Lower leg skin (tissue), 4 donors: ENCODE data around the gene SPDYE17. TPM values are rescaled to one million over a fixed set of nuclear protein-coding genes. Genes with fewer than 3 reads are reported as not detected.
A peak's percentile ranks its signal among the peaks of the same experiment; 100 is the strongest.
"Not testable (repeated sequence)": the region's sequence is repeated elsewhere in the genome, so short reads cannot be mapped to it uniquely, and the experiment has no call there.

Source experiments
- DNase-seq, 2 donors: peaks; one replicate each; pipeline ENCODE4 v3.0.0-alpha.2; 2019; ENCODE audit warnings: low spot score in 2 of 2
- H3K4me3 ChIP-seq: fragments of 200-600 bp; sonication (generic); 2 replicates; pipeline ENCODE4 v1.5.1; 2017; ENCODE audit warnings: mild to moderate bottlenecking, low read depth; ENCODE audit not compliant: poor library complexity, severe bottlenecking
- WGBS, 2 donors: methylation state at CpG; one replicate each; pipeline ENCODE4 v1.1.5; 2018; 5-methylcytosine and 5-hydroxymethylcytosine counted together
- intact Hi-C: fragments of 100-400 bp; cut with DNase I; formaldehyde crosslinking; loops from one replicate; pipeline ENCODE4 v1.15.0; 2023; ENCODE audit warnings: low total_unique reads
- total RNA-seq, 4 donors: library from RNA; depleted of rRNA; stranded (reverse); fragments of >200 nt; gene quantifications; one replicate each; pipeline ENCODE4 v1.1.0, GENCODE V29; 2016

SPDYE17 gene, protein sequence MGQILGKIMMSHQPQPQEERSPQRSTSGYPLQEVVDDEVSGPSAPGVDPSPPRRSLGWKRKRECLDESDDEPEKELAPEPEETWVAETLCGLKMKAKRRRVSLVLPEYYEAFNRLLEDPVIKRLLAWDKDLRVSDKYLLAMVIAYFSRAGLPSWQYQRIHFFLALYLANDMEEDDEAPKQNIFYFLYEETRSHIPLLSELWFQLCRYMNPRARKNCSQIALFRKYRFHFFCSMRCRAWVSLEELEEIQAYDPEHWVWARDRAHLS
- not detected for total RNA-seq

DNA sequence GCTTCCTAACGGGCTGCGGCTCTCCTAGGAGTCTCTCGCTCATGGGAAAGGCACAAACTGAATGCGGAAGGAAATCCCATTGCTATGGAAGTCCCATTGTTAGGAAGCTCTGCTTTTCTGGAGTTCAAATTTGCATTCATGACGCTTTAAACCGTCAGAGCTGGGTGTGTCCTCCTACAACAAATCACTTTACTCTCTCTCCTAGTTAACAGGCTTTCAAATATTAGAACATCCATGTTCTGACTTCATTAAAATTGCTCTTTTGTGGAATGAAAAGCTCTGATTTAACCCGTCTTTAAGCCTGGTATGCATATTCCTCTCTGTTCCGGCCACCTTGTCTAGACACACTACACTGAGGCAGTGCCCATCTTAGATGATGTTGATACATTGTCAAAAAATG lies at the start of gene SPDYE17:
TSS of gene SPDYE17 (minus strand) at position 101 of the 400 bp plus-strand sequence. CDS start 1,791 bp downstream, outside the sequence.
- DNase-seq, H3K4me3 ChIP-seq, intact Hi-C loops: not testable (repeated sequence)
- WGBS, 2 donors: 95% methylated on average over 4 of the region's 8 CpGs; no CpG with 5 or more reads in 1 of the 2 donors

DNA sequence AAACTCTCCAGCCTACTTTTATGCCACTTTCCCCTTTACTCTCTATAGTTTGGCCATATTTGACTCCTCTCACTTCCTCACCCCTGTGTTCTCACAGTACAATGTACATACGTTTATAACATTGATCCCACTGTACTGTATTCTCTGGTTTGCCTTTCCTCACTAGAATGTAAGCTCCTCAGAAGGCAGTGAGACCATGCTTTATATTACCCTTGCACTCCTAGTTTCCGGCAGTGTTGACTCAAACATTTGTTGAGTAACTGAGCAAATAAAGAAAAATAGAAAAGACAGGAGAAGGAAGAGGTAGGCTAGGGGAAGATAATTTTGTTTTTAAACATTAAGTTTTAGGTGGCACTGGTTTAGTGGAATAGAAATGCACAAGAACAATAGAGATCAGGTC lies 48.1 kb upstream of the SPDYE17 start:
- H3K4me3 ChIP-seq, DNase-seq, intact Hi-C loops: not testable (repeated sequence)
- 76 to 100% methylated on average over 1 to 2 of the region's 2 CpGs for WGBS, 2 donors

DNA sequence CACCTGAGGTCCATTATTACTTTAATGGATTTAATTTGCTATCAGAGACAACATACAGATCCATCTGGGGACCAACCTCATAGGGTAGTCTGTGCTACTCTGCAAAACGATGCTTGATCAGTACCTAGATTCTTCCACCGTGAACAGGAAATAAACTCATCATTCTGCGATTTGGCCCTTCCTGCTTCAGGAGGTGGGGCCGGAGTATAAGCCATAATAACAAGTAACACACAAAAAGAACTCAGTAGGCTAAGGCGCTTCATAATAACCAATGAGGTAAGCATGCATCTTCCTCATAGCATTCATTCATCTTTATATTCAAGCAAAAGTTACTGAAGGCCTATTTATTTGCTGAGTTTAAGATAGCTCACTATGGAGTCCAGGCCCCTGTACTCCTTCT lies 47.5 kb upstream of the SPDYE17 start:
- intact Hi-C loops, H3K4me3 ChIP-seq, DNase-seq: not testable (repeated sequence)
- WGBS, 2 donors: 70 to 84% methylated on average over 3 to 4 of the region's 5 CpGs

DNA sequence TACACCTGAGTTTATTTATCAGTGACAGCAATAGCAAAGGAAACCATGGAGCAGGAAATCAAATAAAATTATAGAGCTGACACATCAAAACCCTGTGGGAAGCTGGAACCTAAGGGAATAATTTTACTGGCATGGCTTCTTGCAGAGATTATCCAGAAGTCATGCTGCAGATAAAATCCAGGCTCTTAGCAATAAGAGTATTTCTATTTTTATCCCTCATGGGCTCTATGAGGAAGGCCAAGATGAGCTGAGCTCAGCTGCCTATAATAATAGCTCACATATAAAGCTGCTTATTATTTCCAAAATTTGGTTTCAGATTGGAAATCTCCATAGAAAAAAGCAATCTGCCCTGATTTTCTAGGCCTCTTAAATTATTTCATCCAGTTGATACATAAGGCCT lies 47.0 kb upstream of the SPDYE17 start:
- DNase-seq, intact Hi-C loops, H3K4me3 ChIP-seq: not testable (repeated sequence)

DNA sequence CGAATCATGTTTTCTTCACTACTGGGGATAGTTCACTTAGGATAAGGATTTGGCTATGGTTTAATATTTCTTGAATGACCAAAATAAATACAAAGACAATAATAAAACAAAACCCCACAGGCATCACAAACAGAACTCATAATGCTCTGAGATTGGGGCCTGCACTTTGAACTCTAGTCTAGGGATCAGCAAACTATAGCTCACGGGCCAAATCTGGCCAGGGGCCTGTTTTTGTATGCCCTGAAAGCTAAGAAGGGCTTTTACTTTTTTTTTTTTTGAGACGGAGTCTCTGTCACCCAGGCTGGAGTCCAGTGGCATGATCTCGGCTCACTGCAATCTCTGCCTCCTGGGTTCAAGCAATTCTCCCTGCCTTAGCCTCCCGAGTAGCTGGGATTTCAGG lies 44.9 kb upstream of the SPDYE17 start:
- intact Hi-C loops, DNase-seq, H3K4me3 ChIP-seq: not testable (repeated sequence)
- WGBS, 2 donors: 93% methylated on average over 5 of the region's 5 CpGs; no CpG with 5 or more reads in 1 of the 2 donors

DNA sequence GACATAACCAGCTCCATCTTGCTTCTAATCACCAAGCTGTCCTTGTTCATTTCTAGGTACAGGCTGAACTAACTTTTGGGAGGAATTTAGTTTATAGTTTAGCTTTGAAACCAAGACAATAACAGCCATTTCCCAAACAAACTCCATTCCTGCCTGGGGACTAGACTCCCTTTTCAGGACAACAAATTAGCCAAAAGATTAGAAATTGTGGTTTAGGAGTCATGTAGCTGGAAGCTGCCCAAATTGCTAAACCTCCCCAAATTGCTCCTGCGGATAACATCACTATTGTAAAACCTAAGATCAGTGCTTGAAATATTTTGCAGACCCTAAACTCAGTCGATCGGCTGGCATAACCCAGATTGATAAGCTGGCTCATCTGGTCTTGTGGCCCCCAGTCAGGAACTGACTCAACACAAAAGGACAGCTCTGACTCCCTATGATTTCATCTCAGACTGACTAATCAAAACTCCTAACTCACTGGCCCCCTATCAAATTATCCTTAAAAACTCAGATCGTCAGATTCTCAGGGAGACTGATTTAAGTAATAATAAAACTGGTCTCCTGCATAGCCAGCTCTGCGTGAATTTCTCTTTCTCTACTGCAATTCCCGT lies 42.7 kb upstream of the SPDYE17 start:
- DNase-seq, H3K4me3 ChIP-seq, intact Hi-C loops: not testable (repeated sequence)
- 100% methylated on average over 3 of the region's 6 CpGs; no CpG with 5 or more reads in 1 of the 2 donors for WGBS, 2 donors

DNA sequence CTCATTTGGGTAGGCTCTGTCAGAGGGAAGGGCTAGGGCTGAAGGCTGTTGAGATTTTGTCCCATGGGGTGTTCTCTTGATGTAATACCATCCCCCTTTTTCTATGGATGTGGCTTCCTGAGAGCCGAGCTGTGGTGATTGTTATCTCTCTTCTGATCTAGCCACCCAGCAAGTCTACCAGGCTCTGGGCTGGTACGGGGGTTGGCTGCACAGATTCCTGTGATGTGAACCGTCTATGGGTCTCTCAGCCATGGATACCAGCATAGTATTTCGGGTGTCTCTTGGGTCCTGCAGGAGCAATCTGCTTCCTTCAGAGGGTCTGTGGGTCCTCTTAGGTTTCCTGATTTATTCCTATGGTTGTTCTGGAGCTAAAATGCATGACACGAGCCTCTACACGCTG lies 38.9 kb upstream of the SPDYE17 start:
- H3K4me3 ChIP-seq, DNase-seq, intact Hi-C loops: not testable (repeated sequence)
- WGBS, 2 donors: 96% methylated on average over 5 to 6 of the region's 6 CpGs

DNA sequence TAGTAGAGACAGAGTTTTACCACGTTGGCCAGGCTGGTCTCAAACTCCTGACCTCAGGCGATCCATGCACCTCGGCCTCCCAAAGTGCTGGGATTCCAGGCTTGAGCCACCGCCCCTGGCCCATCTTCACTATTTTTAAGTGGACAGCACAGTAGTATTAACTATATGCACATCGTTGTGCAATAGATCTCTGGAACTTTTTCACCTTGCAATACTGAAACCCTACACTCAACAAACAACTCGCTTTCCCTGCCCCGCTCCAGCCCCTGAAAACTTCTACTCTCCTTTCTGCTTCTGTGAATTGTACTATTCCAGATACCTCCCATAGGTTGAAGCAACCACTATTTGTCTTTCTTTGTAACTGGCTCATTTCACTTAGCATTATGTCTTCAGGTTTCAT lies 33.7 kb upstream of the SPDYE17 start:
- intact Hi-C loops, DNase-seq, H3K4me3 ChIP-seq: not testable (repeated sequence)
- 81 to 92% methylated on average over 7 of the region's 7 CpGs for WGBS, 2 donors

DNA sequence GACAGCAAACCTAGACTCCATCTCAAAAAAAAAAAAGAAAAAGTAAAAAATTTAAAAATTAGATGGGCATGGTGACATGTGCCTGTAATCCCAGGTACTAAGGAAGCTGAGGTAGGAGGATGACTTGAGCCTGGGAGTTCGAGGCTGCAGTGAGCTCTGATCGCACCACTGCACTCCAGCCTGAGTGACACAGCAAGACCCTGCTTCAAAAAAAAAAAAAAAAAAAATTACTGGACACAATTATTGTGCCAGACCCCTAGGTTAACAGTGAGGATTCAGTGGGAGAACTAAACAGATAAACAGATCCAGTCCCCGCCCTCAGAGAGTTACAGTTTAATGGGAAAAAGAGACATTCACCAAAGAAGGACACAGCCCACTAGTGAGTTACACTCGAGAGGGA lies 31.6 kb upstream of the SPDYE17 start:
- H3K4me3 ChIP-seq, intact Hi-C loops, DNase-seq: not testable (repeated sequence)
- 84 to 88% methylated on average over 4 of the region's 4 CpGs for WGBS, 2 donors

DNA sequence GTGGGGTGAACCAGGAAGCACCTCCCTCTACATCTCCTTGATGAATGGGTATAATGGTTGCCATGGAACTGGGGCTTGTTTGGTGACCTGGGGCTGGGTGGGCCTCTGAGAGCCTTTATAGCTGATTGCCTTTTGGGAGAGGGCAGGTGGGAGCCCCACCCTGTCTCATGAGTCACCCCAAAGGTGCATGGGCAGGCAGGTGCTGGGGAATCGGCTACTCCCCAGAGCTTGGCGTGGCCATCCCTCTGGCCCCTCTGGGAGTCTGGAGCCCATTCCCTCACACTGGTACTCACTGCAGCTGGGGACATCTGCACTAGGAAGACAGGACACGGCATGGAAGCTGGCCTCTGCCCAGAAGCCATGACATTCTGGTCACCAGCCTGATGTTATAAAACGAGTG lies 30.4 kb upstream of the SPDYE17 start, which contains the start of gene SPDYE18:
TSS of gene SPDYE18 (minus strand) at position 2 of the 400 bp plus-strand sequence. CDS start 2,046 bp downstream, outside the sequence.
- H3K4me3 ChIP-seq, intact Hi-C loops, DNase-seq: not testable (repeated sequence)
- WGBS, 2 donors: 77 to 82% methylated on average over 4 of the region's 4 CpGs

DNA sequence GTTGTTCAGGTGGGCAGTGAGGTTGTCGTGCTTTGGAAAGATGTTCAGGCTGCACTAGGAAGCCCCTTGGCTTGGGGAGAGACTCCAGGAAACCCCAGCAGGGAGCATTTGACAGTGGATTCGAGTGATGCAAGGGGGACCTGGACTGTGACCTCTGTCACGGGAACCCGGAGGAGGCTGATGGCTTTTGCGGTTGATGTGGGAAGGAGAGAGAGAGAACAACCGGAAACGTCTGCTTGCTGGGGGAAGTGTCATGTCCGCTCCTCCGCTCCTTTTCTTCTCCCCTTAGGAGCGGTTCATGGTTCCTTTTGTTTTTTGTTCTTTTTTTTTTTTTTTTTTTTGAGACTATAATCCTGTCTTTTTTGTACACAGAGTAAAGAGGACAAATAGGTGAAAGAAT lies 5.8 kb downstream of the SPDYE17 start:
- intact Hi-C loops, DNase-seq, H3K4me3 ChIP-seq: not testable (repeated sequence)
- 100% methylated on average over 3 of the region's 10 CpGs for WGBS, 2 donors

DNA sequence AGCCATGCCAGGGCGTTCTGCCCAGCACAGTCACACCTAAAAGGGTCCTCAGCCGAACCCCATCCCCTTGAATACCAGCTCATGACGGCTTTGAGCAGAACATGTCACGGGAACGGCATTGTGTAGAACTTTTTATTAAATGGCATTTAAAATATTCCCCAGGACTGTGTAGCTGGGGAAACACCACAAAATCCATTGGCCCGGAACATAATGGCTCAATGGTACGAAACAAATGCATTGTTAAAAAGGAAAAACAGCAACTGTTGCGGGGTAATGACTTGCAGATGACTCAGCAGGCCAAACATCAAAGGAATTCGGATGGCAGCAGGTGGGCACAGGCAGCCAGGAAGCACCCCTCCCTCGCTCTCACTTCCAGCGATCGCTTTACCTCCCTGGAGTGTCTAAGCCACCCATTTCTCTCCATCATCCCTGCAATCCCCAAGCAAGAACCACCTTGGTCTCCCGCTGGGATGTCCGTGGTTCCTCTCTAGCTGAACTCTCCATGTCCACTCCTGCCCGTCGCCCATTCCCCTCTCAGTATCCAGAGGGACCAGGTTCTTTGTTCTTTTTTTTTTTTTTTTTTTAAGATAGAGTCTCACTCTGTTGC lies 22.0 kb downstream of the SPDYE17 start:
- H3K4me3 ChIP-seq, intact Hi-C loops: not testable (repeated sequence)
- WGBS, 2 donors: 62 to 83% methylated on average over 8 of the region's 16 CpGs
- peak in 1 of 2 donors; percentile 4 for DNase-seq

DNA sequence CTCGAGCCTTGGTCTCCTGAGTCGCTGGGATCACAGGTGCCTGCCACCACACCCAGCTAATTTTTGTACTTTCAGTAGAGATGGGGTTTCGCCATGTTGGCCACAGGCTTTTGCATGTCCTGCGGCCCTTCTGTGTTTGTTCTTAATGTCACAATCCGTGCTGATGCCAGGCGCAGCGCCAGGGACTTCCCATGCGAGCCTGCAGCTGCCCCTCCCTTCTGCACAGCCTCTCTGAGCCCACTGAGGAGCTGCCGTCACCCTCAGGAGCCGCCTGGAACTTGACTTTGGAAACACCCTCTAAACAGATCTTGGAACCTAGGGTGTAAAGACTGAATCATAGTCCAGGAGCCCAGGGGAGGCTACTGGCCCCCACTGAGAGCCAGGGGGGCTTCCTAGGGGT lies 24.2 kb downstream of the SPDYE17 start:
- H3K4me3 ChIP-seq, intact Hi-C loops: not testable (repeated sequence)
- 23 to 32% methylated on average over 10 of the region's 10 CpGs for WGBS, 2 donors
- DNase-seq: peak; percentile 90 to 96

DNA sequence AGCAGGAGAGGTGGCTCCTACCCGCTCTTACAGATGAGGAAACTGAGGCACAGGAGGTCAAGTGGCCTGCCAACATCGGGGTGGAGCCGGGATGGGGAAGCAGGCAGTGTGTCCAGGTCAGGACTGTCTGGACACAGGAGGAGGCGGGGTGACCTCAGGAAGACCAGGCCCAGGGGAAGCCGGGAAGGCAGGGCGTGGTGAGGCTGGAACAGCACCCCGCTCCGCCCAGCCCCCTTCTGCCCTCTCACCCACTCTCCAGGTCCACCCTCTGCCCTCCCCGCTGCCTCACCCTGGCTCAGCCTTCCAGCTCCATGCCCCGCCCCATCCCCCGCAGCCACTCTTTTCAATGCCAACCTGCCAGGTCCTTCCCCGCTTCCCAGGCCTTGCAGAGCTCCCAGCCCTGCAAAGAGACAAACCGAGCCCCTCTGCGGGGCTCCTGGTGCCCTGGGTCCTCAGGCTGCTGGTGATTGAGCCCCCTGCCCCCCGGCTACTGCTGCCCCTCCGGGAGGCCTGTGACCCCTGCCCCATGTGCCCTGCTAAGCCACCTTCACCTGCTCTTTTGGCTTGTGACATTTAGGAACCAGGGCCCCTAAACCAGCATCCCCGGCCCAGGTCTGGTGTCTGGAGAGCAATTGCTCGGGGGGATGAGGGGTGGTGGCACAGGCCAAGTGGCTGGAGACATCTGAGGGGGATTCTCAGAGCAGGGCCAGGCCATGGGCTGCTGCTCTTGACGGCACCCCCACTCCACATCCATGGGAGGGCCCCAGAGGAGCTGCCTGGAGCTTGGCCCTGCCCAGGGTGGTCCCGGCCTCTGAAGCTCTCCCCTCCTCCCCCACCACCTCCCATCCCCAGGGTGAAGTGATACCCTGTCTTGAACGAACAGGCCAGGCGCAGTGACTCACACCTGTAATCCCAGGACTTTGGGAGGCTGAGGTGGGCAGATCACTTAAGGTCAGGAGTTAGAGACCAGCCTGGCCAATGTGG lies 25.7 kb downstream of the SPDYE17 start:
- H3K4me3 ChIP-seq, intact Hi-C loops: not testable (repeated sequence)
- 71 to 72% methylated on average over 9 of the region's 22 CpGs for WGBS, 2 donors
- DNase-seq: peak in 1 of 2 donors; percentile 54
